H1 (cell line): ENCODE measurements around the gene EPHB3. TPM values are rescaled to one million over a fixed set of nuclear protein-coding genes. Genes with fewer than 3 reads are reported as not detected.
A peak's percentile ranks its signal among the peaks of the same experiment; 100 is the strongest.

Experiments used
- CTCF ChIA-PET: fragments of 300-600 bp; sonication (Branson Sonifier 250); formaldehyde crosslinking; loops from one replicate; lab custom pipeline; 2021; ENCODE audit not compliant: partially characterized antibody; lab: Charles Lee
- POLR2A ChIA-PET: fragments of 300-600 bp; sonication (Branson Sonifier 250); formaldehyde crosslinking; loops from one replicate; lab custom pipeline; 2021; ENCODE audit warnings: inconsistent platforms; ENCODE audit not compliant: partially characterized antibody; lab: Charles Lee
- DNase-seq, 2 experiments: peaks; one replicate each; pipeline versions ENCODE4 v3.0.0 to v3.0.0-alpha.2; 2010 to 2022; ENCODE audit warnings: low spot score in 2 of 2, low read depth in 1 of 2, mixed read lengths in 1 of 2
- FAIRE-seq: peaks from 2 replicates; lab custom pipeline; 2011; peaks lifted over from hg19 to GRCh38; lab: Jason Lieb, UNC
- H2AFZ ChIP-seq: 2 replicates; pipeline ENCODE4 v1.8.1; 2012; ENCODE audit warnings: low read length, inconsistent platforms
- H2AK5ac ChIP-seq: 2 replicates; pipeline ENCODE4 v1.6.1; 2013; ENCODE audit warnings: low read depth, low read length
- H2BK120ac ChIP-seq: replicated peaks from 2 replicates; pipeline ENCODE3; 2013; ENCODE audit warnings: low read depth, low read length, inconsistent platforms
- H2BK12ac ChIP-seq: 2 replicates; pipeline ENCODE4 v1.6.1; 2013; ENCODE audit warnings: low read depth, low read length
- H2BK15ac ChIP-seq: 2 replicates; pipeline ENCODE4 v1.6.1; 2013; ENCODE audit warnings: low read length
- H2BK20ac ChIP-seq: 2 replicates; pipeline ENCODE4 v1.6.1; 2013; ENCODE audit warnings: low read length
- H2BK5ac ChIP-seq: 2 replicates; pipeline ENCODE4 v1.6.1; 2013; ENCODE audit warnings: low read depth, low read length
- H3K14ac ChIP-seq: 2 replicates; pipeline ENCODE4 v1.6.1; 2013; ENCODE audit warnings: inconsistent platforms; ENCODE audit not compliant: insufficient read length
- H3K18ac ChIP-seq: 2 replicates; pipeline ENCODE4 v1.6.1; 2013; ENCODE audit warnings: low read length; ENCODE audit errors: extremely low read depth
- H3K23ac ChIP-seq: 2 replicates; pipeline ENCODE4 v1.6.1; 2013; ENCODE audit warnings: inconsistent platforms; ENCODE audit not compliant: insufficient read length
- H3K23me2 ChIP-seq: 2 replicates; pipeline ENCODE4 v1.6.1; 2013; ENCODE audit warnings: low read depth, low read length
- H3K27ac ChIP-seq: 2 replicates; pipeline ENCODE4 v1.6.1; 2011; ENCODE audit warnings: low read depth, low read length, inconsistent platforms
- H3K27me3 ChIP-seq, 4 experiments: replicated peaks in 1 of 4; 1 replicate in 1 of 4; 2 replicates in 3 of 4; pipeline versions ENCODE4 v1.6.1 to v1.8.1; 2011 to 2013; ENCODE audit warnings: low read length in 3 of 4, mild to moderate bottlenecking in 3 of 4, inconsistent platforms in 2 of 4, mixed read lengths in 2 of 4, moderate library complexity in 1 of 4; ENCODE audit not compliant: control insufficient read depth in 3 of 4, insufficient read depth in 3 of 4; ENCODE audit errors: extremely low read depth in 1 of 4
- H3K36me3 ChIP-seq, 4 experiments: 2 replicates each; pipeline versions ENCODE4 v1.6.1 to v1.8.1; 2011 to 2013; ENCODE audit warnings: mild to moderate bottlenecking in 4 of 4, low read length in 3 of 4, moderate library complexity in 2 of 4, control low read depth in 1 of 4, inconsistent platforms in 1 of 4; ENCODE audit not compliant: insufficient read depth in 4 of 4, control insufficient read depth in 2 of 4
- H3K4ac ChIP-seq: replicated peaks from 2 replicates; pipeline ENCODE3; 2013; ENCODE audit warnings: low read length, low read depth, mixed read lengths, inconsistent platforms; ENCODE audit not compliant: insufficient read length
- H3K4me1 ChIP-seq, 4 experiments: replicated peaks in 1 of 4; 1 replicate in 1 of 4; 2 replicates in 3 of 4; pipeline versions ENCODE4 v1.6.1 to v1.8.1; 2011 to 2013; ENCODE audit warnings: low read length in 3 of 4, inconsistent platforms in 2 of 4, mixed read lengths in 1 of 4; ENCODE audit not compliant: insufficient read depth in 4 of 4, control insufficient read depth in 3 of 4
- H3K4me2 ChIP-seq, 2 experiments: 2 replicates each; pipeline versions ENCODE4 v1.6.1 to v1.8.1; 2011 to 2013; ENCODE audit warnings: low read depth in 2 of 2, low read length in 2 of 2, control low read depth in 1 of 2, inconsistent platforms in 1 of 2, mild to moderate bottlenecking in 1 of 2; ENCODE audit not compliant: insufficient read depth in 1 of 2
- H3K4me3 ChIP-seq, 4 experiments: fragments of 200-600, 300-600 bp in 1 of 4; sonication (generic), shearing (Covaris generic), sonication (Bioruptor Twin) in 1 of 4; 2 replicates each; pipeline versions ENCODE4 v1.5.1 to v1.8.1; 2011 to 2016; ENCODE audit warnings: low read length in 4 of 4, low read depth in 3 of 4, control low read depth in 2 of 4, inconsistent platforms in 2 of 4, mild to moderate bottlenecking in 2 of 4, mixed read lengths in 1 of 4, moderate library complexity in 1 of 4; ENCODE audit not compliant: insufficient read depth in 2 of 4; ENCODE audit errors: extremely low read depth in 1 of 4
- H3K56ac ChIP-seq: replicated peaks from 2 replicates; pipeline ENCODE3; 2013; ENCODE audit warnings: low read depth, mild to moderate bottlenecking, mixed read lengths, low read length, inconsistent platforms; ENCODE audit not compliant: insufficient read length
- H3K79me1 ChIP-seq: 2 replicates; pipeline ENCODE4 v1.6.1; 2013; ENCODE audit warnings: low read depth, low read length, control low read depth
- H3K79me2 ChIP-seq, 2 experiments: 2 replicates each; pipeline versions ENCODE4 v1.6.1 to v1.8.1; 2012 to 2013; ENCODE audit warnings: low read length in 2 of 2, mild to moderate bottlenecking in 2 of 2, inconsistent platforms in 1 of 2; ENCODE audit not compliant: insufficient read depth in 2 of 2, control insufficient read depth in 1 of 2
- H3K9ac ChIP-seq, 4 experiments: replicated peaks in 1 of 4; 1 replicate in 1 of 4; 2 replicates in 3 of 4; pipeline versions ENCODE4 v1.6.1 to v1.8.1; 2011 to 2013; ENCODE audit warnings: low read depth in 3 of 4, low read length in 3 of 4, control low read depth in 2 of 4, mild to moderate bottlenecking in 2 of 4, moderate library complexity in 2 of 4, inconsistent platforms in 1 of 4; ENCODE audit errors: extremely low read depth in 1 of 4
- H3K9me3 ChIP-seq, 2 experiments: 2 replicates each; pipeline versions ENCODE4 v1.6.1 to v1.8.1; 2012 to 2013; ENCODE audit warnings: mild to moderate bottlenecking in 2 of 2, moderate library complexity in 2 of 2, control low read depth in 1 of 2, inconsistent platforms in 1 of 2, low read depth in 1 of 2, low read length in 1 of 2, mixed read lengths in 1 of 2; ENCODE audit not compliant: insufficient read depth in 2 of 2
- H4K20me1 ChIP-seq, 2 experiments: replicated peaks in 1 of 2; 2 replicates each; pipeline versions ENCODE3 to v1.8.1; 2011 to 2013; ENCODE audit warnings: inconsistent platforms in 2 of 2, low read length in 2 of 2, mild to moderate bottlenecking in 1 of 2; ENCODE audit not compliant: insufficient read depth in 2 of 2, control insufficient read depth in 1 of 2
- H4K5ac ChIP-seq: 2 replicates; pipeline ENCODE4 v1.6.1; 2013; ENCODE audit warnings: low read length, low read depth, mixed read lengths, inconsistent platforms; ENCODE audit not compliant: insufficient read length
- H4K8ac ChIP-seq: 2 replicates; pipeline ENCODE4 v1.8.0; 2013; ENCODE audit warnings: mild to moderate bottlenecking, moderate library complexity, low read length, inconsistent platforms; ENCODE audit not compliant: insufficient read depth; ENCODE audit errors: extremely low read depth
- H4K91ac ChIP-seq: replicated peaks from 2 replicates; pipeline ENCODE3; 2013; ENCODE audit warnings: low read length, mixed read lengths, inconsistent platforms; ENCODE audit not compliant: insufficient read length
- CBX5 ChIP-seq: fragments of 300-800, 300-1000 bp; sonication (generic); IDR thresholded peaks from 2 replicates; pipeline ENCODE4 v1.7.1; 2016; ENCODE audit warnings: antibody characterized with exemption, low read length, low read depth
- GABPA ChIP-seq: IDR thresholded peaks from 2 replicates; pipeline ENCODE4 v1.6.1; 2011; ENCODE audit warnings: mild to moderate bottlenecking, low read length, moderate library complexity, borderline replicate concordance; ENCODE audit not compliant: insufficient read depth
- MAX ChIP-seq: IDR thresholded peaks from 2 replicates; pipeline ENCODE4 v1.6.1; 2012; ENCODE audit warnings: inconsistent platforms
- TEAD4 ChIP-seq: IDR thresholded peaks from 2 replicates; pipeline ENCODE4 v1.6.1; 2012; ENCODE audit warnings: low read depth, low read length, inconsistent platforms, mixed read lengths
- ZNF274 ChIP-seq: IDR thresholded peaks from 2 replicates; pipeline ENCODE4 v1.7.0; 2012; ENCODE audit warnings: low read length, borderline replicate concordance; ENCODE audit errors: extremely low read depth
- WGBS, 2 experiments: shearing (Covaris generic) in 1 of 2; methylation state at CpG; one replicate each; pipeline versions ENCODE4 v1.1.6 to v1.1.7; 2013 to 2015; ENCODE audit warnings: low lambda C conversion rate in 2 of 2, mixed read lengths in 2 of 2, inconsistent platforms in 1 of 2, low coverage in 1 of 2, missing lambda C conversion rate in 1 of 2; ENCODE audit not compliant: insufficient replicate concordance in 2 of 2, insufficient coverage in 1 of 2, insufficient read length in 1 of 2; ENCODE audit errors: extremely low coverage in 1 of 2, missing lambda C conversion rate in 1 of 2; 5-methylcytosine and 5-hydroxymethylcytosine counted together
- polyA plus RNA-seq, 7 experiments: library from polyadenylated mRNA; depleted of rRNA in 3 of 7; stranded (reverse) in 5 of 7; unstranded in 2 of 7; fragments of >200 nt in 5 of 7; fragments of 200-250 nt in 2 of 7; gene quantifications; 1 replicate in 5 of 7; 2 replicates in 1 of 7; 4 replicates in 1 of 7; pipeline versions ENCODE4 v1.2.1 to v1.2.3, GENCODE V29; 2011 to 2013; ENCODE audit warnings: missing spikeins in 2 of 7, mixed read lengths in 2 of 7
- total RNA-seq: library from RNA; stranded (reverse); fragmentation: NEBNext Ultra II Directional; extraction: Animal tissue kit (Norgen Biotek cat#: 25700); gene quantifications from 2 replicates; pipeline ENCODE4 v1.2.1, GENCODE V29; 2021

The EPHB3 gene
- total and polyA plus RNA-seq, 2 of the 8 experiments (the other 6 are each of a cell fraction or from before 2014, with no cell fraction given) = 0.41 to 0.91 TPM

GRCh38 chr3:184575701-184576100 lies 14.1 kb downstream of the EPHB3 start:
- no peaks in the 10 kb centered on the region for H3K23me2 ChIP-seq
- H2AK5ac ChIP-seq = peak overlapping the region; percentile 71; the same call in 1 of the 2 replicates
- H3K4me2 ChIP-seq = peak overlapping the region in 1 of 2 experiments; percentile 59; a peak in 1 of 4 replicates
- no peak overlapping the region for H3K14ac ChIP-seq
- H3K27me3 ChIP-seq = peaks cover 3 to 34% (median 21%) of the 10 kb centered on the region in 4 experiments
- no peak overlapping the region for H3K23ac ChIP-seq
- H3K9ac ChIP-seq = no peak overlapping the region
- H4K5ac ChIP-seq = no peak overlapping the region
- ChIA-PET POLR2A (interaction anchor here (0.7 to 1.5 kb wide), 5 partner anchors 8 to 157 kb away, joined by 3 to 6 read pairs (median 3); no protein-coding TSS in a partner anchor), CTCF (interaction anchor here (0.6 to 3.0 kb wide), 14 partner anchors 10 to 203 kb away, joined by 3 to 14 read pairs (median 4); no protein-coding TSS in a partner anchor)
- no peaks in the 10 kb centered on the region for H3K9me3 ChIP-seq
- no peaks in the 10 kb centered on the region for H4K20me1 ChIP-seq
- no peak overlapping the region for H2AFZ ChIP-seq
- no peak overlapping the region for H3K4me3 ChIP-seq
- no peak overlapping the region for H3K18ac ChIP-seq
- no peak overlapping the region; the same call in 1 of the 2 replicates for H4K8ac ChIP-seq
- H2BK20ac ChIP-seq = 0 out of 2 replicates have a peak overlapping the region, but pooled peaks have one; percentile 48
- H2BK120ac ChIP-seq = no peak overlapping the region
- peak overlapping the region; percentile 84; the same call in 1 of the 2 replicates for H2BK15ac ChIP-seq
- H3K36me3 ChIP-seq = no peaks in the 10 kb centered on the region
- H3K27ac ChIP-seq = no peak overlapping the region
- H3K56ac ChIP-seq = no peak overlapping the region
- H3K79me2 ChIP-seq = no peaks in the 10 kb centered on the region
- DNase-seq (no peak), FAIRE-seq (no peak)
- WGBS, 2 experiments = 88% methylated on average over 7 of the region's 9 CpGs; no CpG with 5 or more reads in 1 of the 2 experiments
- TF ChIP-seq TEAD4 = no peak
- no peak for TF ChIP-seq CBX5
- TF ChIP-seq GABPA = no peak
- TF ChIP-seq ZNF274 = no peak
- TF ChIP-seq MAX = no peak
- no peaks in the 10 kb centered on the region for H3K79me1 ChIP-seq
- H2BK12ac ChIP-seq = peak overlapping the region; percentile 12; the same call in 1 of the 2 replicates
- no peak overlapping the region for H4K91ac ChIP-seq
- H3K4me1 ChIP-seq = peaks cover 0 to 23% (median 13%) of the 10 kb centered on the region in 4 experiments; a peak in 6 of 7 replicates
- peak overlapping the region; percentile 48; the same call in 1 of the 2 replicates for H2BK5ac ChIP-seq
- no peak overlapping the region for H3K4ac ChIP-seq
